ENCODE measurements around the gene INPP1. TPM values are rescaled to one million over a fixed set of nuclear protein-coding genes. Genes with fewer than 3 reads are reported as not detected.

Gene INPP1
- total and polyA plus RNA-seq, 2 donors from 2014 or later: 15.1 to 27.2 TPM

DNA sequence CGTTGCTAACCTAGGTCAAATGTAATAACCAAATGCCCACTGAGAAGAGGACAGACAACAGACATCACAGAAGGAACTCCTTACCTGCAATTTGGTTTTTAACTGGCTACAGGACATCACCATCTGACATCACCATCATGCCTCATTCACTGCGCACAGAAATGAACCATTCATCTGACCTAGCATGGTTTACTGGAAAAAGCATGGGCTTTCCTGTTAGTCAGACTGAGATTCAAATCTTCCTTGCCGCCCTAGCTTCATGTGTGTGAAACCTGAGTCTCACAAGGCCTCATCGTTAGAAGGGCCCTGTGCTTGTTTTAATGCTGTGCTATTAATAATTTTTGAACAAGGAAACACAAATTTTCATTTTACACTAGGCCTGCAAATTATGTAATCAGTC is 22.7 kb upstream of the INPP1 start:
- Histone ChIP-seq H3K36me3 (ENCODE audit: control insufficient read depth in 2 of 3, insufficient read depth in 3 of 3, low read length in 3 of 3) (no peaks in the 10 kb centered on the region), H3K9ac (ENCODE audit: low read length in 3 of 3) (no peak overlapping the region), H3K9me3 (ENCODE audit: control insufficient read depth in 2 of 3, insufficient read depth in 1 of 3, low read length in 3 of 3) (no peaks in the 10 kb centered on the region), H3K27ac (ENCODE audit: low read depth in 2 of 2, low read length in 2 of 2) (no peak overlapping the region), H3K4me1 (ENCODE audit: control insufficient read depth in 2 of 3, insufficient read depth in 2 of 3, low read depth in 1 of 3, low read length in 3 of 3) (peaks cover 0 to 13% (median 9%) of the 10 kb centered on the region in 3 donors), H3K27me3 (ENCODE audit: control insufficient read depth, insufficient read depth, low read length) (no peaks in the 10 kb centered on the region), H3K4me3 (ENCODE audit: low read length in 3 of 3) (no peak overlapping the region)
- DNase-seq (no peak), FAIRE-seq (no peak)
- TF ChIP-seq, protein P1, sequence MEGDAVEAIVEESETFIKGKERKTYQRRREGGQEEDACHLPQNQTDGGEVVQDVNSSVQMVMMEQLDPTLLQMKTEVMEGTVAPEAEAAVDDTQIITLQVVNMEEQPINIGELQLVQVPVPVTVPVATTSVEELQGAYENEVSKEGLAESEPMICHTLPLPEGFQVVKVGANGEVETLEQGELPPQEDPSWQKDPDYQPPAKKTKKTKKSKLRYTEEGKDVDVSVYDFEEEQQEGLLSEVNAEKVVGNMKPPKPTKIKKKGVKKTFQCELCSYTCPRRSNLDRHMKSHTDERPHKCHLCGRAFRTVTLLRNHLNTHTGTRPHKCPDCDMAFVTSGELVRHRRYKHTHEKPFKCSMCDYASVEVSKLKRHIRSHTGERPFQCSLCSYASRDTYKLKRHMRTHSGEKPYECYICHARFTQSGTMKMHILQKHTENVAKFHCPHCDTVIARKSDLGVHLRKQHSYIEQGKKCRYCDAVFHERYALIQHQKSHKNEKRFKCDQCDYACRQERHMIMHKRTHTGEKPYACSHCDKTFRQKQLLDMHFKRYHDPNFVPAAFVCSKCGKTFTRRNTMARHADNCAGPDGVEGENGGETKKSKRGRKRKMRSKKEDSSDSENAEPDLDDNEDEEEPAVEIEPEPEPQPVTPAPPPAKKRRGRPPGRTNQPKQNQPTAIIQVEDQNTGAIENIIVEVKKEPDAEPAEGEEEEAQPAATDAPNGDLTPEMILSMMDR (IDR thresholded peaks at IDR 0.05; ENCODE audit: borderline replicate concordance, extremely low read depth, insufficient read depth): no peak
- intact Hi-C loops (cut with DNase I): no loop called here

DNA sequence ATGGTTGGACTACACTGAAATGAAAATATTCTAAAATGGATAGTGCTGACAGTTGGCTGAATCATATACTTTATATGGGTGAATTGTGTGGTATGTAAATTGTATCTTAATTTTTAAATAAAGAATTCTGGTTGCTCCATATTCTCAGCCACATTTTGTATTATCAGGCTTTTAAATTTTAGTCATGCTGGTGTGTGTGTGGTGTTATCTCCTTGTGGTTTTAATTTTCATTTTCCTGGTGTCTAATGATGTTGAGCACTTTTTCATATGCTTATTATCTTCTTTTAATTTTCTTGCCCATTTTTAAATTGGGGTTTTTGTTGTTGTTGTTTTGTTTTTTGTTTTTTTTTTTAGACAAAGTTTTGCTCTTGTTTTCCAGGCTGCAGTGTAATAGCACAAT is 20.0 kb upstream of the INPP1 start:
- TF ChIP-seq, protein P1 (IDR thresholded peaks at IDR 0.05; ENCODE audit: borderline replicate concordance, extremely low read depth, insufficient read depth): no peak
- Histone ChIP-seq H3K4me1 (ENCODE audit: control insufficient read depth in 2 of 3, insufficient read depth in 2 of 3, low read depth in 1 of 3, low read length in 3 of 3) (peaks cover 0 to 7% (median 3%) of the 10 kb centered on the region in 3 donors), H3K9me3 (ENCODE audit: control insufficient read depth in 2 of 3, insufficient read depth in 1 of 3, low read length in 3 of 3) (no peaks in the 10 kb centered on the region), H3K9ac (ENCODE audit: low read length in 3 of 3) (no peak overlapping the region), H3K36me3 (ENCODE audit: control insufficient read depth in 2 of 3, insufficient read depth in 3 of 3, low read length in 3 of 3) (no peaks in the 10 kb centered on the region), H3K4me3 (ENCODE audit: low read length in 3 of 3) (no peak overlapping the region), H3K27me3 (ENCODE audit: control insufficient read depth, insufficient read depth, low read length) (no peaks in the 10 kb centered on the region), H3K27ac (ENCODE audit: low read depth in 2 of 2, low read length in 2 of 2) (no peak overlapping the region)
- intact Hi-C loops (cut with DNase I): no loop called here
- FAIRE-seq (no peak), DNase-seq (no peak)

DNA sequence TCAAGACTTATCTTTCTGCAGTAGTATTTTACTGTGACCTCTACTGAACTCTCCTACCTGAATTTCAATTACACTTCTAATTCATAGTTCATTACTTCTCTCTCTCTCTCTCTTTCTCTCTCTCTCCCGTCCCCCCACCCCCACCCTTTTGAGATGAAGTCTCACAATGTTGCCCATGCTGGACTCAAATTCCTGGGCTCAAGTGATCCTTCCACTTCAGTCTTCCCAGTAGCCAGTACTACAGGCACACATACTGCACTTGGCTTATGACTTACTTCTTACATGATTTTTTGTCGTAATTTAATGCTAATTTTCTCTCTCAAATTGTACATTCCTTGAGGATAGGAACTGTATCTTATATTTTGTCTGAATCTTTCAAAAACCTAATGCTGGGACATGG is 17.8 kb upstream of the INPP1 start:
- Histone ChIP-seq H3K27me3 (ENCODE audit: control insufficient read depth, insufficient read depth, low read length) (no peaks in the 10 kb centered on the region), H3K4me3 (ENCODE audit: low read length in 3 of 3) (no peak overlapping the region), H3K4me1 (ENCODE audit: control insufficient read depth in 2 of 3, insufficient read depth in 2 of 3, low read depth in 1 of 3, low read length in 3 of 3) (no peaks in the 10 kb centered on the region), H3K27ac (ENCODE audit: low read depth in 2 of 2, low read length in 2 of 2) (no peak overlapping the region), H3K9me3 (ENCODE audit: control insufficient read depth in 2 of 3, insufficient read depth in 1 of 3, low read length in 3 of 3) (no peaks in the 10 kb centered on the region), H3K36me3 (ENCODE audit: control insufficient read depth in 2 of 3, insufficient read depth in 3 of 3, low read length in 3 of 3) (no peaks in the 10 kb centered on the region), H3K9ac (ENCODE audit: low read length in 3 of 3) (no peak overlapping the region)
- DNase-seq (no peak), FAIRE-seq (no peak)
- intact Hi-C loops (cut with DNase I): no loop called here
- TF ChIP-seq, protein P1 (IDR thresholded peaks at IDR 0.05; ENCODE audit: borderline replicate concordance, extremely low read depth, insufficient read depth): no peak
